Activated CD8-positive, alpha-beta memory T cell treated with anti-CD3 and anti-CD28 coated beads for 4 hours (primary cell): ENCODE data around the gene PTPRT.

Experiments
- DNase-seq, 2 donors: peaks; one replicate each; pipeline ENCODE4 v3.0.0-alpha.2; 2020; ENCODE audit warnings: low read depth in 2 of 2

The PTPRT gene

GRCh38 chr20:43189554-43190331 lies at the start of gene PTPRT:
PTPRT (minus strand) TSS chr20:43189906; CDS start chr20:43189733, 173 bp downstream.
- no peak for DNase-seq

GRCh38 chr20:43238833-43239232 lies 49.1 kb upstream of the PTPRT start:
- no peak for DNase-seq

- DNase-seq: no peak
These were observed 48.6 kb upstream of the PTPRT start for GRCh38 chr20:43238266-43238665.

GRCh38 chr20:43237651-43238168 lies 48.0 kb upstream of the PTPRT start:
- DNase-seq: no peak

- no peak for DNase-seq
These were observed 46.3 kb upstream of the PTPRT start for GRCh38 chr20:43235998-43236397.

GRCh38 chr20:43231829-43232228 lies 42.1 kb upstream of the PTPRT start:
- no peak for DNase-seq

GRCh38 chr20:43229696-43230095 lies 40.0 kb upstream of the PTPRT start:
- DNase-seq: no peak

- DNase-seq: no peak
These were observed 30.9 kb upstream of the PTPRT start for GRCh38 chr20:43220612-43221011.

- no peak for DNase-seq
These were observed 21.2 kb upstream of the PTPRT start for GRCh38 chr20:43210901-43211300.

GRCh38 chr20:43209831-43210230 lies 20.1 kb upstream of the PTPRT start:
- no peak for DNase-seq

- no peak for DNase-seq
These were observed 16.0 kb upstream of the PTPRT start for GRCh38 chr20:43205699-43206098.

GRCh38 chr20:43202100-43202499 lies 12.4 kb upstream of the PTPRT start:
- no peak for DNase-seq

GRCh38 chr20:43198607-43199006 lies 8.9 kb upstream of the PTPRT start:
- DNase-seq: no peak

- DNase-seq: no peak
These were observed 6.5 kb upstream of the PTPRT start for GRCh38 chr20:43196243-43196642.

GRCh38 chr20:43194137-43194536 lies 4.4 kb upstream of the PTPRT start:
- DNase-seq: no peak

GRCh38 chr20:43193443-43193842 lies 3.7 kb upstream of the PTPRT start:
- no peak for DNase-seq

- DNase-seq: no peak
These were observed 2.5 kb upstream of the PTPRT start for GRCh38 chr20:43191946-43192863.

GRCh38 chr20:43191143-43191542 lies 1.4 kb upstream of the PTPRT start:
- no peak for DNase-seq

- DNase-seq: no peak
These were observed 737 bp upstream of the PTPRT start for GRCh38 chr20:43190332-43190953.

- DNase-seq: no peak
These were observed 699 bp downstream of the PTPRT start for GRCh38 chr20:43188861-43189553.

- DNase-seq: no peak
These were observed 1.5 kb downstream of the PTPRT start for GRCh38 chr20:43188234-43188653.
